ENCODE measurements around the gene ZCCHC2. TPM values are rescaled to one million over a fixed set of nuclear protein-coding genes. Genes with fewer than 3 reads are reported as not detected.

ZCCHC2 gene
- total RNA-seq, 4 donors from 2014 or later = 35.6 to 54.5 (median 37.2) TPM

- Histone ChIP-seq H3K4me1 (peaks cover 0 to 3% (median 0%) of the 10 kb centered on the region in 4 donors), H3K27ac (no peak overlapping the region)
Measured at GRCh38 chr18:62585274-62586150, 62.7 kb downstream of the ZCCHC2 start.

GRCh38 chr18:62586151-62586774 is 63.4 kb downstream of the ZCCHC2 start:
- no peak overlapping the region for H3K4me3 ChIP-seq
- H3K36me3 ChIP-seq = no peaks in the 10 kb centered on the region
- peak; percentile 44 to 76 (median 73) for DNase-seq
- no peaks in the 10 kb centered on the region for H3K27me3 ChIP-seq
- peaks cover 0 to 3% (median 0%) of the 10 kb centered on the region in 4 donors for H3K4me1 ChIP-seq
- H3K27ac ChIP-seq = no peak overlapping the region
- TF ChIP-seq, protein P1, sequence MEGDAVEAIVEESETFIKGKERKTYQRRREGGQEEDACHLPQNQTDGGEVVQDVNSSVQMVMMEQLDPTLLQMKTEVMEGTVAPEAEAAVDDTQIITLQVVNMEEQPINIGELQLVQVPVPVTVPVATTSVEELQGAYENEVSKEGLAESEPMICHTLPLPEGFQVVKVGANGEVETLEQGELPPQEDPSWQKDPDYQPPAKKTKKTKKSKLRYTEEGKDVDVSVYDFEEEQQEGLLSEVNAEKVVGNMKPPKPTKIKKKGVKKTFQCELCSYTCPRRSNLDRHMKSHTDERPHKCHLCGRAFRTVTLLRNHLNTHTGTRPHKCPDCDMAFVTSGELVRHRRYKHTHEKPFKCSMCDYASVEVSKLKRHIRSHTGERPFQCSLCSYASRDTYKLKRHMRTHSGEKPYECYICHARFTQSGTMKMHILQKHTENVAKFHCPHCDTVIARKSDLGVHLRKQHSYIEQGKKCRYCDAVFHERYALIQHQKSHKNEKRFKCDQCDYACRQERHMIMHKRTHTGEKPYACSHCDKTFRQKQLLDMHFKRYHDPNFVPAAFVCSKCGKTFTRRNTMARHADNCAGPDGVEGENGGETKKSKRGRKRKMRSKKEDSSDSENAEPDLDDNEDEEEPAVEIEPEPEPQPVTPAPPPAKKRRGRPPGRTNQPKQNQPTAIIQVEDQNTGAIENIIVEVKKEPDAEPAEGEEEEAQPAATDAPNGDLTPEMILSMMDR (IDR thresholded peaks at IDR 0.05) = peak; percentile 28 to 75 (median 68)
- TF ChIP-seq POLR2A (IDR thresholded peaks at IDR 0.05) = no peak
- no peaks in the 10 kb centered on the region for H3K9me3 ChIP-seq

More at GRCh38 chr18:62585274-62586150, 62.7 kb downstream of the ZCCHC2 start:
- no peak overlapping the region for H3K4me3 ChIP-seq
- H3K9me3 ChIP-seq = no peaks in the 10 kb centered on the region
- H3K27me3 ChIP-seq = no peaks in the 10 kb centered on the region
- H3K36me3 ChIP-seq = no peaks in the 10 kb centered on the region
- DNase-seq = no peak
- TF ChIP-seq, protein P1 (IDR thresholded peaks at IDR 0.05) = no peak
- TF ChIP-seq POLR2A (IDR thresholded peaks at IDR 0.05) = no peak

- Histone ChIP-seq H3K9me3 (no peaks in the 10 kb centered on the region), H3K4me3 (no peak overlapping the region), H3K27ac (no peak overlapping the region), H3K36me3 (no peaks in the 10 kb centered on the region), H3K27me3 (no peaks in the 10 kb centered on the region), H3K4me1 (peaks cover 0 to 3% (median 0%) of the 10 kb centered on the region in 4 donors)
- DNase-seq = no peak
- TF ChIP-seq, protein P1 (IDR thresholded peaks at IDR 0.05) = no peak
- TF ChIP-seq POLR2A (IDR thresholded peaks at IDR 0.05) = no peak
Measured at GRCh38 chr18:62586781-62587487, 64.1 kb downstream of the ZCCHC2 start.

DNA sequence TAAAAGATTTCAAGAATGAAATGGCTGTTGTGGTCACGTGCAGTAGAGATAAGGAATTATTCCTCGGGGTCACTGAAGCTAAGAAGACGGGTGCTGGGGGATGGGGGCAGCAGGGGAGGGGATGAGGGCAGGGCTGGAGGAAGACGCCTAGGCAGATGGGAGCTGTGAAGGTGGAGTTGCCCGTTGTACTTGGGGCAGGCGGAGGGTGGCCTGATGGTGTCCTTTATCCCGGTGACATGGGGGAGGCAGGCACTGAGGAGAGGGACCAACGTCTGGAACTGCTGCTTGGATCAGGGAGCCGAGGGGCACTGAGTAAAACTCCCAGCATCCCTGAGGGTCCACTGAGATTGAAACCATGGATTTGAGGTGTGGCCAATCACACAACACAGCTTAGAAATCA is 64.9 kb downstream of the ZCCHC2 start:
- no peaks in the 10 kb centered on the region for H3K9me3 ChIP-seq
- no peak overlapping the region for H3K27ac ChIP-seq
- no peak overlapping the region for H3K4me3 ChIP-seq
- H3K27me3 ChIP-seq = no peaks in the 10 kb centered on the region
- H3K4me1 ChIP-seq = peaks cover 0 to 3% (median 0%) of the 10 kb centered on the region in 4 donors
- DNase-seq = no peak
- no peaks in the 10 kb centered on the region for H3K36me3 ChIP-seq
- no peak for TF ChIP-seq POLR2A (IDR thresholded peaks at IDR 0.05)
- TF ChIP-seq, protein P1 (IDR thresholded peaks at IDR 0.05) = no peak

DNA sequence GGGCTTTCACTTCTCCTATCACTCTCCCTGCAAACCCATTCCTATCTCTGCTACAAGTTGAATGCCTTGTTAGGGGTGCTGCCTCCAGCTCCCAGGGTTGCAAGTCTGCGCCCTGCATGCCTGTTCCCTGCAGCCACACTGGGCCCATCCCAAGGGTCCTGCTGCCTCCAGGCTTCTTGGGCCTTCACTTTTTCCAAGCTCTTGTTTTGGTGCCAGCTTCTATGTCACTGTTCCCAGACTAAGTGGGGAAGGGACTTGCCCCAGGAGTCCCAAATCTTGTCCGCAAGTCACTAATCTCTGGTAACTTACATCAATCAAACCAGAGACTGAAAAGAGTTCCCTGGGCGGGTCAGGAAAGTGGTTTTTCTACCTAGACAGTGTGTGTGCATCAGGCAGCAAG is 65.4 kb downstream of the ZCCHC2 start:
- Histone ChIP-seq H3K36me3 (no peaks in the 10 kb centered on the region), H3K9me3 (no peaks in the 10 kb centered on the region), H3K4me1 (peaks cover 0 to 3% (median 0%) of the 10 kb centered on the region in 4 donors), H3K27me3 (no peaks in the 10 kb centered on the region), H3K27ac (no peak overlapping the region), H3K4me3 (no peak overlapping the region)
- TF ChIP-seq POLR2A (IDR thresholded peaks at IDR 0.05) = no peak
- TF ChIP-seq, protein P1 (IDR thresholded peaks at IDR 0.05) = no peak
- DNase-seq = no peak

All from Peyer's patch (tissue), 4 donors.